Colonic mucosa (tissue), 4 donors: ENCODE data around the gene PEG3. TPM values are rescaled to one million over a fixed set of nuclear protein-coding genes. Genes with fewer than 3 reads are reported as not detected.

Source experiments
- DNase-seq: peaks from one replicate; pipeline ENCODE4 v3.0.0-alpha.2; 2020
- H3K27ac ChIP-seq: fragments of 200-600 bp; one replicate; pipeline ENCODE4 v1.8.0; 2021
- H3K27me3 ChIP-seq: fragments of 200-600 bp; one replicate; pipeline ENCODE4 v1.8.0; 2021
- H3K36me3 ChIP-seq: fragments of 200-600 bp; one replicate; pipeline ENCODE4 v1.8.0; 2021
- H3K4me1 ChIP-seq: fragments of 200-600 bp; one replicate; pipeline ENCODE4 v1.8.0; 2021; ENCODE audit warnings: mild to moderate bottlenecking
- H3K4me3 ChIP-seq: fragments of 200-600 bp; one replicate; pipeline ENCODE4 v1.8.0; 2021
- H3K9ac ChIP-seq, 2 donors: one replicate each; pipeline ENCODE4 v1.7.0; 2013; ENCODE audit warnings: control low read depth in 2 of 2, low read depth in 2 of 2, low read length in 2 of 2
- H3K9me3 ChIP-seq: fragments of 200-600 bp; one replicate; pipeline ENCODE4 v1.8.0; 2021
- intact Hi-C: fragments of 100-400 bp; cut with DNase I; formaldehyde crosslinking; loops from one replicate; pipeline ENCODE4 v1.14.1; 2022
- total RNA-seq, 2 donors: library from RNA; stranded (reverse); fragmentation: NEBNext Ultra II Directional in 1 of 2; extraction: Animal tissue kit (Norgen Biotek cat#: 25700) in 1 of 2; gene quantifications; one replicate each; pipeline ENCODE4 v1.2.1, GENCODE V29; 2021
- TF ChIP-seq, protein P1 (sequence below): fragments of 200-600 bp; IDR thresholded peaks from one replicate; pipeline ENCODE4 v1.8.0; 2022; ENCODE audit warnings: antibody characterized with exemption, mild to moderate bottlenecking
- donor health status: healthy.
- donor health status: DM: no; HTN: no; CAD: no.
- donor health status: DM: no; HTN: no; CAD: no.

PEG3 gene
- total RNA-seq, 2 donors from 2014 or later = 1.4 to 2.8 TPM

DNA sequence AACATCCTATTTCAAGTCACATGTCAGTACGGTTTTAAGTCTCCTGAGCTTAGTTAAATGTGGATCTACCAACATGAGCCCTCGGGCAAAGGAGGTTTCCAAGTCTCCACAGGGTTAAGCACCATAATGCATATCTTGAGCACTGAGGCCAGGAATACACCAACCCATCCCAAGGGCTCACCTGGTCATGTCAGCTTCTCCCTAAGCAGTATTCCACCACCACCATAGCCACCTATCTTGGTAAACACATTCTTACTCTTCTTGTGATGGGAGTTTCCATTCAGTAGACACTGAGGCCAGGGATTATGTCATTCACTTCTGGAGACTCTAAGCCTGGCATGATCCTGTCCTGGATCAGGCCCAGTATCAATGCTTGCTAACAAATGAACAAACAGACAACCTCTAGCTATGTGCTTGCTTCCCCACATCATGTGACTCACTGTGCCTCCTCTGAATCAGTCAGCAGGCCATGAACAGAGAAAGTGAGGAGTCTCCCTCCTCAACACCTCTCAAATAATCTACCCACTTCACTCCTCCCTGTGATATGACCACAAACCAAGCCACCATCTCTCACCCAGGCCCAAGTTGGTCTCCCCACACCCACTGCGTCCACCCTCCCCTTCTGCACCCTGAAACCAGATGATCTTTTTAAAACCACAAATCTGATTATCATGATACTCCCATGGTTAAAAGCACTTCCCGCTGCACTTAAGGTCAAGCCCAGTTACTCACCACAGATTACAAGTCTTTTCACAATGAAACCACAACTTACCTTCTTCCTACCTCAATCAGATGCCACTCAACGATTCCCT is 5.8 kb downstream of the PEG3 start:
- H3K9me3 ChIP-seq = no peaks in the 10 kb centered on the region
- no peaks in the 10 kb centered on the region for H3K27me3 ChIP-seq
- TF ChIP-seq, protein P1, sequence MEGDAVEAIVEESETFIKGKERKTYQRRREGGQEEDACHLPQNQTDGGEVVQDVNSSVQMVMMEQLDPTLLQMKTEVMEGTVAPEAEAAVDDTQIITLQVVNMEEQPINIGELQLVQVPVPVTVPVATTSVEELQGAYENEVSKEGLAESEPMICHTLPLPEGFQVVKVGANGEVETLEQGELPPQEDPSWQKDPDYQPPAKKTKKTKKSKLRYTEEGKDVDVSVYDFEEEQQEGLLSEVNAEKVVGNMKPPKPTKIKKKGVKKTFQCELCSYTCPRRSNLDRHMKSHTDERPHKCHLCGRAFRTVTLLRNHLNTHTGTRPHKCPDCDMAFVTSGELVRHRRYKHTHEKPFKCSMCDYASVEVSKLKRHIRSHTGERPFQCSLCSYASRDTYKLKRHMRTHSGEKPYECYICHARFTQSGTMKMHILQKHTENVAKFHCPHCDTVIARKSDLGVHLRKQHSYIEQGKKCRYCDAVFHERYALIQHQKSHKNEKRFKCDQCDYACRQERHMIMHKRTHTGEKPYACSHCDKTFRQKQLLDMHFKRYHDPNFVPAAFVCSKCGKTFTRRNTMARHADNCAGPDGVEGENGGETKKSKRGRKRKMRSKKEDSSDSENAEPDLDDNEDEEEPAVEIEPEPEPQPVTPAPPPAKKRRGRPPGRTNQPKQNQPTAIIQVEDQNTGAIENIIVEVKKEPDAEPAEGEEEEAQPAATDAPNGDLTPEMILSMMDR = no peak
- intact Hi-C loops = no loop called here
- DNase-seq = no peak
- H3K4me3 ChIP-seq = no peak overlapping the region
- H3K9ac ChIP-seq = no peak overlapping the region
- H3K4me1 ChIP-seq = no peaks in the 10 kb centered on the region
- no peak overlapping the region for H3K27ac ChIP-seq
- H3K36me3 ChIP-seq = no peaks in the 10 kb centered on the region

DNA sequence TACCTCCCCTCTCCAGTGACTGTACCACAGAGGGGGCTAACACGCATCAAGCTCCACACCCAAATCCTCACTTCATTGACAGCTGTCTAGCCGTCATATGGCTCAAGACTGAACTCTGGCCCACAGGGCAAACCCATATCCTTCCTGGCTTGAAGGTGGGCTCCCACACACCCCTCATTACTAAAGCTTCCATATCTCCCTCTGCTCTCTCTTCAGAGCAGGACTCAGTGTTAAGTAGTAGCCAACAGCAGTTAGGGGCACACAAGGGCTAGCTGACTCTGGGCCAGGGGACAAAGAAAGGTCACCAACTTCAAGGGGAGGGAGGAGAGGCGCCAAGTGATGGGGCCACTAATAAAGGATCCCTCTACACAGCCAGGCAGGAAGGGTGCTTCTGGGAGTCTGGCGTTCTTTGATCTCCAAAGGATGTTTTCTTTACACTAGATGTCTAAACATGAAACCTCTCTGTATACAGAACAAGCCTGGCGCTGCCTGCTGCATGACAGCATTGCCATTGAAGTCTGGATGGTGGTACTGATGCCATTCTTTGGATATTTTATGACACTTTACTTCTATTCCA is 8.1 kb downstream of the PEG3 start:
- H3K9ac ChIP-seq = no peak overlapping the region
- no peak overlapping the region for H3K4me3 ChIP-seq
- H3K36me3 ChIP-seq = no peaks in the 10 kb centered on the region
- no peaks in the 10 kb centered on the region for H3K9me3 ChIP-seq
- intact Hi-C loops = no loop called here
- DNase-seq = no peak
- no peaks in the 10 kb centered on the region for H3K27me3 ChIP-seq
- TF ChIP-seq, protein P1 = no peak
- H3K4me1 ChIP-seq = no peaks in the 10 kb centered on the region
- no peak overlapping the region for H3K27ac ChIP-seq

DNA sequence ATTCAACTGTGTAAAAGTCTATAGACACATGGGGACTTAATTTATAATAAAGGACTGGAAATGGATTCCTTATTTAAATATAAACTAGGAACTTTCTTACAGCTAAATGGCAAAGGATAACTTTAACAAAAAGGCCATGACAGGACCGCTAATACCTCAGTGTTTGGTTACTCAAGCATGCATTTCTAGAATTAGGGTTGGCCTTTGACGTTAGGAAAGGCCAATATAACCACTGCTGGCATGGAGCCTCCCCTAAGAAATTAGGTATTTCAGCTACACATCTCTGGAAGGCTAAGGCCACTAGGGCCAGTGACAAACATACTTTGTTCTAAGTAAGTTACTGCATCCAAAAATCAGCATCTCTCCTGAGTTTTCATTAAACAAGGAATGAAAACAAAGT is 9.3 kb downstream of the PEG3 start:
- H3K9ac ChIP-seq = no peak overlapping the region
- H3K27ac ChIP-seq = no peak overlapping the region
- H3K4me3 ChIP-seq = no peak overlapping the region
- H3K4me1 ChIP-seq = no peaks in the 10 kb centered on the region
- no peak for DNase-seq
- H3K36me3 ChIP-seq = no peaks in the 10 kb centered on the region
- no peaks in the 10 kb centered on the region for H3K9me3 ChIP-seq
- intact Hi-C loops = no loop called here
- no peaks in the 10 kb centered on the region for H3K27me3 ChIP-seq
- TF ChIP-seq, protein P1 = no peak

DNA sequence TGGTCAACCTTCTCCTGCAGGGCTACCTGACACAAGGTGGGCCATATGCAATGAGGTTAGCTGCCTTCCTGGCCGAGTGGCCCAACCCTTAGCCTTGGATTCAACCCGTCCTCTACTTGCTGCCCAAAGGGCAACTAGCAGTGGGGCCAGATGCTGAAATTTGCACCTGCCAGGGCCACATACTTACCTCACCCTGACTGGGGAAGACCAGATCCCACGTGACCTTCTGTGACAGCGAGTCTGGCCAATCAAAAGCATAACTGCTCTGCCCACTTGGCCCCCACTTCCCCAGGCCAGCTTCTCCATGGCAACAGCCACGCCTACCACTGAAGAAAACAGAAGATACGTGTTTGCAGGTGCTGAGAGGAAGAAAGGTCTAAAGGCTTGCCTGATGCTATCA is 10.9 kb downstream of the PEG3 start:
- Histone ChIP-seq H3K27ac (no peak overlapping the region), H3K4me1 (no peaks in the 10 kb centered on the region), H3K4me3 (no peak overlapping the region), H3K36me3 (no peaks in the 10 kb centered on the region), H3K9ac (no peak overlapping the region), H3K9me3 (no peaks in the 10 kb centered on the region), H3K27me3 (no peaks in the 10 kb centered on the region)
- DNase-seq = no peak
- intact Hi-C loops = no loop called here
- TF ChIP-seq, protein P1 = no peak

DNA sequence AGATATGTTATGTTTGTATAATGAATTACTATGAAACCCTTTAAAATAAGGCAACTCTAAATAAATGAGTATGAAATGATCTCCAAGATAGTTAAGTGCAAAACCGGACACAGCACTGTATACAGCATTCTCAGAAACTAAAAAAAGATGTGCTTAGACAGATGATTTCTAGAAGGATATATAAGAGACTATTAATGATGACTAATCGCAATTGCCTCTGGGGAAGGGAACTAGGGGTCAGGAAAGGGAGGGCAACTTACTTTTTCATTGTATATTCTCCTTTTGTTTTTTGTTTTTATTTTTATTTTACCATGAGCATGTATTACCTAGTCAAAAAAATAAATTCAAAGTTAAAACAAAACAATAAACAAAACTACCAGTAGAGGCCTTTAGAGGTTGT is 12.8 kb downstream of the PEG3 start:
- TF ChIP-seq, protein P1 = no peak
- no peaks in the 10 kb centered on the region for H3K9me3 ChIP-seq
- H3K4me1 ChIP-seq = no peaks in the 10 kb centered on the region
- H3K27me3 ChIP-seq = no peaks in the 10 kb centered on the region
- no peak for DNase-seq
- no peaks in the 10 kb centered on the region for H3K36me3 ChIP-seq
- H3K4me3 ChIP-seq = no peak overlapping the region
- intact Hi-C loops = no loop called here
- no peak overlapping the region for H3K9ac ChIP-seq
- H3K27ac ChIP-seq = no peak overlapping the region
